Astrocyte (in vitro differentiated cells and primary cell): Measurements from ENCODE around the gene RNU7-1.

Experiments used
- EZH2 ChIP-seq: IDR thresholded peaks from 2 replicates; pipeline ENCODE4 v1.6.1; 2012; ENCODE audit warnings: mild to moderate bottlenecking, low read length, inconsistent platforms; ENCODE audit not compliant: insufficient read depth
- TF ChIP-seq, protein P1 (sequence below): IDR thresholded peaks from 2 replicates; pipeline ENCODE4 v1.5.1; 2011; ENCODE audit warnings: low read depth, mild to moderate bottlenecking, inconsistent platforms, low read length, moderate library complexity; ENCODE audit not compliant: insufficient read depth

DNA sequence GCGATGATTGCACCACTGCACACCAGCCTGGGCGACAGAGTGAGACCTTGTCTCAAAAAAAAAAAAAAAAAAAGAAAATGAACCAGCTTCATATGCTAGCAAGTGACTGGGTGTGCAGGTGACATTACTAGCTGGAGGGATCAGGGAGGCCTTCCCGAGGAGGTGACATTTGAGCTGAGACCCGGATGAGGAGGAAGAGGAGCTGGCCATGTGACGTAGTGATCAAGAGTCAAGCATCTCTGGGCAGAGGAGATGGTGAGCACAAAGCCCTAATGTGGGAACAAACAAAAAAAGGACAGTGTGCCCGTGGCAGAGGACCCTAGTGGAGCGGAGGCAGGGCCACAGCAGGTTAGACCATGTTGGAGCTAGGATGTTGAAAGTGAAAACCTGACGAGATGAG, 4.0 kb downstream of the RNU7-1 start:
- TF ChIP-seq, protein P1, sequence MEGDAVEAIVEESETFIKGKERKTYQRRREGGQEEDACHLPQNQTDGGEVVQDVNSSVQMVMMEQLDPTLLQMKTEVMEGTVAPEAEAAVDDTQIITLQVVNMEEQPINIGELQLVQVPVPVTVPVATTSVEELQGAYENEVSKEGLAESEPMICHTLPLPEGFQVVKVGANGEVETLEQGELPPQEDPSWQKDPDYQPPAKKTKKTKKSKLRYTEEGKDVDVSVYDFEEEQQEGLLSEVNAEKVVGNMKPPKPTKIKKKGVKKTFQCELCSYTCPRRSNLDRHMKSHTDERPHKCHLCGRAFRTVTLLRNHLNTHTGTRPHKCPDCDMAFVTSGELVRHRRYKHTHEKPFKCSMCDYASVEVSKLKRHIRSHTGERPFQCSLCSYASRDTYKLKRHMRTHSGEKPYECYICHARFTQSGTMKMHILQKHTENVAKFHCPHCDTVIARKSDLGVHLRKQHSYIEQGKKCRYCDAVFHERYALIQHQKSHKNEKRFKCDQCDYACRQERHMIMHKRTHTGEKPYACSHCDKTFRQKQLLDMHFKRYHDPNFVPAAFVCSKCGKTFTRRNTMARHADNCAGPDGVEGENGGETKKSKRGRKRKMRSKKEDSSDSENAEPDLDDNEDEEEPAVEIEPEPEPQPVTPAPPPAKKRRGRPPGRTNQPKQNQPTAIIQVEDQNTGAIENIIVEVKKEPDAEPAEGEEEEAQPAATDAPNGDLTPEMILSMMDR, result no peak
- no peak for TF ChIP-seq EZH2
